Measurements from ENCODE around the gene TAF11L13.

TAF11L13 gene

GRCh38 chr5:17663182-17663581, 31.3 kb downstream of the TAF11L13 start:
- no peak for ATAC-seq
- TF ChIP-seq ZC3H10 (CRISPR knock-in tag; IDR thresholded peaks at IDR 0.05): no peak
- TF ChIP-seq PPARA (CRISPR knock-in tag; IDR thresholded peaks at IDR 0.05; ENCODE audit: borderline replicate concordance): no peak
- TF ChIP-seq TCF4 (CRISPR knock-in tag; IDR thresholded peaks at IDR 0.05; ENCODE audit: borderline replicate concordance): no peak
- TF ChIP-seq CSRNP3 (CRISPR knock-in tag; IDR thresholded peaks at IDR 0.05): no peak
- no peak for TF ChIP-seq ZNF70 (CRISPR knock-in tag; IDR thresholded peaks at IDR 0.05)
- no peak for TF ChIP-seq ARNTL (CRISPR knock-in tag; IDR thresholded peaks at IDR 0.05; ENCODE audit: borderline replicate concordance, low read depth)
- no peak for TF ChIP-seq OSR1 (CRISPR knock-in tag; IDR thresholded peaks at IDR 0.05)
- TF ChIP-seq ISL1 (CRISPR knock-in tag; IDR thresholded peaks at IDR 0.05): no peak
- no peak for TF ChIP-seq SNAI2 (CRISPR knock-in tag; IDR thresholded peaks at IDR 0.05)
- no peak for TF ChIP-seq ZFP3 (CRISPR knock-in tag; IDR thresholded peaks at IDR 0.05)
- no peak for TF ChIP-seq ZNF8 (CRISPR knock-in tag; IDR thresholded peaks at IDR 0.05)
- no peak for TF ChIP-seq PATZ1 (CRISPR knock-in tag; IDR thresholded peaks at IDR 0.05; ENCODE audit: borderline replicate concordance)
- TF ChIP-seq ZFP30 (CRISPR knock-in tag; IDR thresholded peaks at IDR 0.05): no peak
- TF ChIP-seq ZNF565 (CRISPR knock-in tag; conservative IDR thresholded peaks at IDR 0.05; ENCODE audit: low read depth): no peak
- TF ChIP-seq RARB (CRISPR knock-in tag; IDR thresholded peaks at IDR 0.05): no peak
- no peak for TF ChIP-seq TSHZ2 (CRISPR knock-in tag; IDR thresholded peaks at IDR 0.05)
- no peak for TF ChIP-seq POU6F1 (CRISPR knock-in tag; IDR thresholded peaks at IDR 0.05; ENCODE audit: borderline replicate concordance, low read depth)
- TF ChIP-seq GLIS3 (CRISPR knock-in tag; IDR thresholded peaks at IDR 0.05): no peak
- TF ChIP-seq ESRRG (CRISPR knock-in tag; IDR thresholded peaks at IDR 0.05): no peak

- TF ChIP-seq CSDC2 (CRISPR knock-in tag; IDR thresholded peaks at IDR 0.05): no peak
- no peak for TF ChIP-seq TSHZ2 (CRISPR knock-in tag; IDR thresholded peaks at IDR 0.05)
- no peak for TF ChIP-seq CREB5 (CRISPR knock-in tag; IDR thresholded peaks at IDR 0.05; ENCODE audit: low read depth)
- no peak for TF ChIP-seq ZC3H10 (CRISPR knock-in tag; IDR thresholded peaks at IDR 0.05)
- TF ChIP-seq ZFP30 (CRISPR knock-in tag; IDR thresholded peaks at IDR 0.05): no peak
- no peak for TF ChIP-seq PPARA (CRISPR knock-in tag; IDR thresholded peaks at IDR 0.05; ENCODE audit: borderline replicate concordance)
- no peak for TF ChIP-seq TCF4 (CRISPR knock-in tag; IDR thresholded peaks at IDR 0.05; ENCODE audit: borderline replicate concordance)
- TF ChIP-seq ZFP3 (CRISPR knock-in tag; IDR thresholded peaks at IDR 0.05): no peak
- TF ChIP-seq ZNF8 (CRISPR knock-in tag; IDR thresholded peaks at IDR 0.05): no peak
- no peak for TF ChIP-seq ARNTL (CRISPR knock-in tag; IDR thresholded peaks at IDR 0.05; ENCODE audit: borderline replicate concordance, low read depth)
- no peak for TF ChIP-seq BACH2 (CRISPR knock-in tag; IDR thresholded peaks at IDR 0.05; ENCODE audit: borderline replicate concordance)
- TF ChIP-seq ZNF70 (CRISPR knock-in tag; IDR thresholded peaks at IDR 0.05): no peak
- TF ChIP-seq ESRRG (CRISPR knock-in tag; IDR thresholded peaks at IDR 0.05): no peak
- no peak for TF ChIP-seq RARB (CRISPR knock-in tag; IDR thresholded peaks at IDR 0.05)
- no peak for ATAC-seq
Observed at GRCh38 chr5:17665836-17666235, 33.9 kb downstream of the TAF11L13 start.
